Inflammatory macrophage treated with lipopolysaccharide for 4 hours (primary cell): Measurements from ENCODE around the gene SLC1A4.
"Not testable (repeated sequence)": the region's sequence is repeated elsewhere in the genome, so short reads cannot be mapped to it uniquely, and the experiment has no call there.

Experiments used
- DNase-seq: peaks from one replicate; pipeline ENCODE4 v3.0.0-alpha.2; 2020

The SLC1A4 gene

GRCh38 chr2:64995041-64995440 is 5.8 kb downstream of the SLC1A4 start:
- no peak for DNase-seq

GRCh38 chr2:64996871-64997307 is 7.7 kb downstream of the SLC1A4 start:
- no peak for DNase-seq

- no peak for DNase-seq
These were observed 9.5 kb downstream of the SLC1A4 start for GRCh38 chr2:64998658-64999061.

GRCh38 chr2:64999754-65000153 is 10.6 kb downstream of the SLC1A4 start:
- DNase-seq: no peak

GRCh38 chr2:65000644-65001043 is 11.4 kb downstream of the SLC1A4 start:
- peak; percentile 46 for DNase-seq

- DNase-seq: no peak
These were observed 13.8 kb downstream of the SLC1A4 start for GRCh38 chr2:65003037-65003436.

GRCh38 chr2:65004232-65004631 is 15.0 kb downstream of the SLC1A4 start:
- DNase-seq: not testable (repeated sequence)

GRCh38 chr2:65013776-65014175 is 24.6 kb downstream of the SLC1A4 start:
- no peak for DNase-seq

GRCh38 chr2:65015731-65016130 is 26.5 kb downstream of the SLC1A4 start:
- DNase-seq: no peak

GRCh38 chr2:65016789-65017188 is 27.6 kb downstream of the SLC1A4 start:
- DNase-seq: peak; percentile 90

- DNase-seq: peak; percentile 91
These were observed 28.1 kb downstream of the SLC1A4 start for GRCh38 chr2:65017335-65017734.

GRCh38 chr2:65018141-65018582 is 29.0 kb downstream of the SLC1A4 start:
- peak; percentile 93 for DNase-seq

- DNase-seq: no peak
These were observed 29.8 kb downstream of the SLC1A4 start for GRCh38 chr2:65019010-65019409.

- DNase-seq: no peak
These were observed 30.5 kb downstream of the SLC1A4 start for GRCh38 chr2:65019675-65020195.

- DNase-seq: not testable (repeated sequence)
These were observed 31.1 kb downstream of the SLC1A4 start for GRCh38 chr2:65020251-65020650.

GRCh38 chr2:65020943-65021528 is 31.8 kb downstream of the SLC1A4 start:
- no peak for DNase-seq

- DNase-seq: no peak
These were observed 32.5 kb downstream of the SLC1A4 start for GRCh38 chr2:65021709-65022108.

GRCh38 chr2:65022189-65022588 is 33.0 kb downstream of the SLC1A4 start:
- no peak for DNase-seq

- no peak for DNase-seq
These were observed 34.5 kb downstream of the SLC1A4 start for GRCh38 chr2:65023742-65024141.

- no peak for DNase-seq
These were observed 35.1 kb downstream of the SLC1A4 start for GRCh38 chr2:65024149-65024829.

- peak; percentile 84 for DNase-seq
These were observed 36.4 kb downstream of the SLC1A4 start for GRCh38 chr2:65025453-65026123.

- no peak for DNase-seq
These were observed 37.0 kb downstream of the SLC1A4 start for GRCh38 chr2:65026154-65026553.

GRCh38 chr2:65026704-65027464 is 37.7 kb downstream of the SLC1A4 start:
- DNase-seq: no peak
